NCI-H1436 treated with DMSO at 0.1 percent for 48 hours (cell line): ENCODE measurements around the gene NDUFB2.
"Not testable (repeated sequence)": the region's sequence is repeated elsewhere in the genome, so short reads cannot be mapped to it uniquely, and the experiment has no call there.

Source experiments
- DNase-seq: peaks from one replicate; lab custom pipeline; 2025; lab: John Stamatoyannopoulos, UW

The NDUFB2 gene

GRCh38 chr7:140696680-140697446 lies at the start of gene NDUFB2:
Gene NDUFB2 (plus strand): TSS chr7:140696708. CDS start chr7:140696745, 37 bp downstream.
- no peak for DNase-seq

GRCh38 chr7:140646931-140647647 lies 49.4 kb upstream of the NDUFB2 start:
- no peak for DNase-seq

- DNase-seq: no peak
These were observed 46.8 kb upstream of the NDUFB2 start for GRCh38 chr7:140649556-140650205.

- DNase-seq: no peak
These were observed 46.1 kb upstream of the NDUFB2 start for GRCh38 chr7:140650367-140650766.

- DNase-seq: no peak
These were observed 43.0 kb upstream of the NDUFB2 start for GRCh38 chr7:140653319-140654108.

GRCh38 chr7:140654109-140654387 lies 42.5 kb upstream of the NDUFB2 start:
- no peak for DNase-seq

- DNase-seq: no peak
These were observed 41.8 kb upstream of the NDUFB2 start for GRCh38 chr7:140654661-140655060.

GRCh38 chr7:140655511-140656408 lies 40.7 kb upstream of the NDUFB2 start:
- DNase-seq: no peak

- no peak for DNase-seq
These were observed 39.7 kb upstream of the NDUFB2 start for GRCh38 chr7:140656548-140657515.

GRCh38 chr7:140657891-140658290 lies 38.6 kb upstream of the NDUFB2 start:
- no peak for DNase-seq

- DNase-seq: no peak
These were observed 36.7 kb upstream of the NDUFB2 start for GRCh38 chr7:140659856-140660255.

- DNase-seq: no peak
These were observed 35.4 kb upstream of the NDUFB2 start for GRCh38 chr7:140661124-140661523.

GRCh38 chr7:140662938-140663337 lies 33.6 kb upstream of the NDUFB2 start:
- DNase-seq: not testable (repeated sequence)

- DNase-seq: no peak
These were observed 29.0 kb upstream of the NDUFB2 start for GRCh38 chr7:140667476-140667875.

GRCh38 chr7:140668641-140669040 lies 27.9 kb upstream of the NDUFB2 start:
- DNase-seq: no peak

GRCh38 chr7:140669352-140669751 lies 27.2 kb upstream of the NDUFB2 start:
- no peak for DNase-seq

GRCh38 chr7:140669862-140670261 lies 26.6 kb upstream of the NDUFB2 start:
- DNase-seq: not testable (repeated sequence)

GRCh38 chr7:140670343-140670935 lies 26.1 kb upstream of the NDUFB2 start:
- no peak for DNase-seq

- DNase-seq: no peak
These were observed 24.5 kb upstream of the NDUFB2 start for GRCh38 chr7:140671966-140672365.
